Measurements from ENCODE around the gene ADAD2.
"Not testable (repeated sequence)": the region's sequence is repeated elsewhere in the genome, so short reads cannot be mapped to it uniquely, and the experiment has no call there.

Gene ADAD2

GRCh38 chr16:84196727-84197394 lies 5.9 kb downstream of the ADAD2 start:
- DNase-seq: no peak

GRCh38 chr16:84197466-84198128 lies 6.6 kb downstream of the ADAD2 start:
- no peak for DNase-seq

- DNase-seq: no peak
Measured at GRCh38 chr16:84198401-84198800, 7.4 kb downstream of the ADAD2 start.

GRCh38 chr16:84199097-84199496 lies 8.1 kb downstream of the ADAD2 start:
- no peak for DNase-seq

GRCh38 chr16:84199861-84200260 lies 8.9 kb downstream of the ADAD2 start:
- DNase-seq: no peak

GRCh38 chr16:84204551-84204950 lies 13.6 kb downstream of the ADAD2 start:
- not testable (repeated sequence) for DNase-seq

GRCh38 chr16:84205123-84205522 lies 14.2 kb downstream of the ADAD2 start:
- DNase-seq: not testable (repeated sequence)

GRCh38 chr16:84205976-84206691 lies 15.2 kb downstream of the ADAD2 start:
- DNase-seq: no peak

GRCh38 chr16:84207251-84207650 lies 16.3 kb downstream of the ADAD2 start:
- DNase-seq: no peak

GRCh38 chr16:84207879-84208278 lies 16.9 kb downstream of the ADAD2 start:
- DNase-seq: no peak

GRCh38 chr16:84209989-84210388 lies 19.0 kb downstream of the ADAD2 start:
- no peak for DNase-seq

- DNase-seq: no peak
Measured at GRCh38 chr16:84212154-84212553, 21.2 kb downstream of the ADAD2 start.

- DNase-seq: no peak
Measured at GRCh38 chr16:84212631-84213030, 21.7 kb downstream of the ADAD2 start.

- DNase-seq: no peak
Measured at GRCh38 chr16:84214451-84215066, 23.6 kb downstream of the ADAD2 start.

- no peak for DNase-seq
Measured at GRCh38 chr16:84215531-84215930, 24.6 kb downstream of the ADAD2 start.

- not testable (repeated sequence) for DNase-seq
Measured at GRCh38 chr16:84216144-84216543, 25.2 kb downstream of the ADAD2 start.

- no peak for DNase-seq
Measured at GRCh38 chr16:84218176-84218823, 27.3 kb downstream of the ADAD2 start.

- no peak for DNase-seq
Measured at GRCh38 chr16:84218956-84219355, 28.0 kb downstream of the ADAD2 start.

- no peak for DNase-seq
Measured at GRCh38 chr16:84220851-84221250, 29.9 kb downstream of the ADAD2 start.

GRCh38 chr16:84223456-84223855 lies 32.5 kb downstream of the ADAD2 start:
- no peak for DNase-seq

- no peak for DNase-seq
Measured at GRCh38 chr16:84224554-84224953, 33.6 kb downstream of the ADAD2 start.

GRCh38 chr16:84225126-84225525 lies 34.2 kb downstream of the ADAD2 start:
- DNase-seq: no peak

- no peak for DNase-seq
Measured at GRCh38 chr16:84225571-84225970, 34.6 kb downstream of the ADAD2 start.

All from AML-193 (cell line).